ENCODE results near the gene NTNG2. TPM values are rescaled to one million over a fixed set of nuclear protein-coding genes. Genes with fewer than 3 reads are reported as not detected.
A peak's percentile ranks its signal among the peaks of the same experiment; 100 is the strongest.

The NTNG2 gene
- total RNA-seq, 1 donor from 2014 or later = 5.0 TPM

GRCh38 chr9:132235894-132236661 lies 74.2 kb downstream of the NTNG2 start:
- intact Hi-C loops (cut with DNase I) = no loop called here
- H3K27ac ChIP-seq = no peak overlapping the region
- DNase-seq (peak; percentile 84), ATAC-seq (peak in 1 of 2 donors; percentile 25)
- peaks cover 18% of the 10 kb centered on the region for H3K27me3 ChIP-seq (ENCODE audit: low read depth)
- no peaks in the 10 kb centered on the region for H3K9me3 ChIP-seq
- TF ChIP-seq CTCF (IDR thresholded peaks at IDR 0.05) = peak; percentile 97
- no peak overlapping the region for H3K4me3 ChIP-seq
- H3K4me1 ChIP-seq = peaks cover 10% of the 10 kb centered on the region
- no peaks in the 10 kb centered on the region for H3K36me3 ChIP-seq

- Histone ChIP-seq H3K4me3 (no peak overlapping the region), H3K4me1 (peaks cover 10% of the 10 kb centered on the region), H3K27ac (no peak overlapping the region), H3K9me3 (no peaks in the 10 kb centered on the region), H3K27me3 (ENCODE audit: low read depth) (peaks cover 11% of the 10 kb centered on the region), H3K36me3 (no peaks in the 10 kb centered on the region)
- ATAC-seq (no peak), DNase-seq (no peak)
- intact Hi-C loops (cut with DNase I) = no loop called here
- TF ChIP-seq CTCF (IDR thresholded peaks at IDR 0.05) = peak; percentile 36
Observed at GRCh38 chr9:132236662-132237311, 74.9 kb downstream of the NTNG2 start.

GRCh38 chr9:132237481-132237880 lies 75.6 kb downstream of the NTNG2 start:
- peaks cover 14% of the 10 kb centered on the region for H3K4me1 ChIP-seq
- peaks cover 4% of the 10 kb centered on the region for H3K27me3 ChIP-seq (ENCODE audit: low read depth)
- ATAC-seq (no peak), DNase-seq (no peak)
- no peaks in the 10 kb centered on the region for H3K36me3 ChIP-seq
- no peaks in the 10 kb centered on the region for H3K9me3 ChIP-seq
- H3K27ac ChIP-seq = no peak overlapping the region
- no peak for TF ChIP-seq CTCF (IDR thresholded peaks at IDR 0.05)
- H3K4me3 ChIP-seq = no peak overlapping the region
- intact Hi-C loops (cut with DNase I) = no loop called here

- Histone ChIP-seq H3K27me3 (ENCODE audit: low read depth) (peaks cover 7% of the 10 kb centered on the region), H3K4me1 (peaks cover 22% of the 10 kb centered on the region), H3K27ac (no peak overlapping the region), H3K36me3 (no peaks in the 10 kb centered on the region), H3K9me3 (no peaks in the 10 kb centered on the region), H3K4me3 (no peak overlapping the region)
- intact Hi-C loops (cut with DNase I) = no loop called here
- peak; percentile 32 for DNase-seq
- ATAC-seq = no peak
- no peak for TF ChIP-seq CTCF (IDR thresholded peaks at IDR 0.05)
Observed at GRCh38 chr9:132238026-132238972, 76.4 kb downstream of the NTNG2 start.

GRCh38 chr9:132238992-132239391 lies 77.1 kb downstream of the NTNG2 start:
- no peak for TF ChIP-seq CTCF (IDR thresholded peaks at IDR 0.05)
- Histone ChIP-seq H3K27me3 (ENCODE audit: low read depth) (peaks cover 7% of the 10 kb centered on the region), H3K36me3 (no peaks in the 10 kb centered on the region), H3K4me3 (no peak overlapping the region), H3K4me1 (peaks cover 23% of the 10 kb centered on the region), H3K9me3 (no peaks in the 10 kb centered on the region), H3K27ac (no peak overlapping the region)
- ATAC-seq (no peak), DNase-seq (peak; percentile 48)
- intact Hi-C loops (cut with DNase I) = no loop called here

Data from lower lobe of right lung (tissue), 2 donors.